Mucosa of descending colon (tissue), 3 donors: ENCODE results near the gene GSTK1. TPM values are rescaled to one million over a fixed set of nuclear protein-coding genes. Genes with fewer than 3 reads are reported as not detected.

Source experiments
- ATAC-seq: fragments of 200-7000 bp; cut with Tn5 transposase; one replicate; pipeline ENCODE4 v1.9.1; 2020; ENCODE audit warnings: mild to moderate bottlenecking, moderate library complexity
- DNase-seq, 3 donors: peaks; one replicate each; pipeline ENCODE4 v3.0.0-alpha.2; 2020
- H3K36me3 ChIP-seq: fragments of 200-600 bp; one replicate; pipeline ENCODE4 v1.8.0; 2021; ENCODE audit warnings: low read depth, mild to moderate bottlenecking
- H3K4me1 ChIP-seq: fragments of 200-600 bp; one replicate; pipeline ENCODE4 v1.8.0; 2021; ENCODE audit warnings: low read depth, mild to moderate bottlenecking
- H3K4me3 ChIP-seq: fragments of 200-600 bp; one replicate; pipeline ENCODE4 v1.8.0; 2021; ENCODE audit warnings: mild to moderate bottlenecking
- H3K9me3 ChIP-seq: fragments of 200-600 bp; one replicate; pipeline ENCODE4 v1.8.0; 2021; ENCODE audit warnings: mild to moderate bottlenecking
- CTCF ChIP-seq: fragments of 200-600 bp; IDR thresholded peaks from one replicate; pipeline ENCODE4 v1.8.0; 2022; ENCODE audit warnings: antibody characterized with exemption, mild to moderate bottlenecking
- intact Hi-C, 2 donors: fragments of 100-400 bp; cut with DNase I in 1 of 2; cut with micrococcal nuclease in 1 of 2; formaldehyde crosslinking; loops; one replicate each; pipeline versions ENCODE4 v1.11.0 to v1.11.1; 2022; cut with DNase I, micrococcal nuclease
- total RNA-seq, 3 donors: library from RNA; stranded (reverse); fragmentation: NEBNext Ultra II Directional in 2 of 3; extraction: Animal tissue kit (Norgen Biotek cat#: 25700) in 2 of 3; gene quantifications; one replicate each; pipeline versions ENCODE4 v1.2.1 to v1.2.4, GENCODE V29; 2021 to 2023
- donor health status: DM: no; HTN: no; CAD: no; lungs with moderate emphysema.
- donor health status: DM: no; HTN: no; CAD: no.
- donor health status: DM: no; HTN: yes; CAD: no.

The GSTK1 gene
- total RNA-seq, 3 donors from 2014 or later, result 193 to 363 (median 355) TPM

GRCh38 chr7:143252006-143252405 lies 11.2 kb upstream of the GSTK1 start:
- DNase-seq, result no peak
- H3K36me3 ChIP-seq, result no peaks in the 10 kb centered on the region
- intact Hi-C loops, result no loop called here
- no peak for ATAC-seq
- H3K4me1 ChIP-seq, result no peaks in the 10 kb centered on the region
- no peak for TF ChIP-seq CTCF
- no peak overlapping the region for H3K4me3 ChIP-seq
- peaks cover 2% of the 10 kb centered on the region for H3K9me3 ChIP-seq

GRCh38 chr7:143255564-143255963 lies 7.7 kb upstream of the GSTK1 start:
- no peak for ATAC-seq
- H3K4me3 ChIP-seq, result no peak overlapping the region
- DNase-seq, result no peak
- no peaks in the 10 kb centered on the region for H3K36me3 ChIP-seq
- peaks cover 2% of the 10 kb centered on the region for H3K9me3 ChIP-seq
- H3K4me1 ChIP-seq, result peaks cover 17% of the 10 kb centered on the region
- intact Hi-C loops, result no loop called here
- no peak for TF ChIP-seq CTCF

GRCh38 chr7:143256325-143256724 lies 6.9 kb upstream of the GSTK1 start:
- intact Hi-C loops, result no loop called here
- TF ChIP-seq CTCF, result no peak
- peaks cover 17% of the 10 kb centered on the region for H3K4me1 ChIP-seq
- ATAC-seq, result peak; percentile 8
- DNase-seq, result no peak
- H3K36me3 ChIP-seq, result no peaks in the 10 kb centered on the region
- H3K4me3 ChIP-seq, result no peak overlapping the region
- H3K9me3 ChIP-seq, result peaks cover 2% of the 10 kb centered on the region

GRCh38 chr7:143256932-143257331 lies 6.3 kb upstream of the GSTK1 start:
- intact Hi-C loops, result no loop called here
- H3K4me3 ChIP-seq, result no peak overlapping the region
- ATAC-seq (no peak), DNase-seq (no peak)
- H3K36me3 ChIP-seq, result no peaks in the 10 kb centered on the region
- no peak for TF ChIP-seq CTCF
- peaks cover 2% of the 10 kb centered on the region for H3K9me3 ChIP-seq
- peaks cover 17% of the 10 kb centered on the region for H3K4me1 ChIP-seq

GRCh38 chr7:143257501-143257900 lies 5.7 kb upstream of the GSTK1 start:
- DNase-seq, result no peak
- no peak for TF ChIP-seq CTCF
- Histone ChIP-seq H3K4me3 (no peak overlapping the region), H3K4me1 (peaks cover 17% of the 10 kb centered on the region), H3K36me3 (no peaks in the 10 kb centered on the region), H3K9me3 (peaks cover 2% of the 10 kb centered on the region)
- ATAC-seq, result peak; percentile 79
- intact Hi-C loops, result no loop called here

- no peak for TF ChIP-seq CTCF
- H3K4me1 ChIP-seq, result peaks cover 17% of the 10 kb centered on the region
- H3K9me3 ChIP-seq, result peaks cover 2% of the 10 kb centered on the region
- H3K4me3 ChIP-seq, result no peak overlapping the region
- no peak for ATAC-seq
- peak in 1 of 3 donors; percentile 28 for DNase-seq
- H3K36me3 ChIP-seq, result no peaks in the 10 kb centered on the region
- intact Hi-C loops, result no loop called here
Measured at GRCh38 chr7:143258831-143259230, 4.4 kb upstream of the GSTK1 start.
